ENCODE measurements around the gene XCR1. TPM values are rescaled to one million over a fixed set of nuclear protein-coding genes. Genes with fewer than 3 reads are reported as not detected.
"Not testable (repeated sequence)": the region's sequence is repeated elsewhere in the genome, so short reads cannot be mapped to it uniquely, and the experiment has no call there.

The XCR1 gene
- total RNA-seq, 2 experiments from 2014 or later: 0.05 TPM; not detected in 1

- no peak overlapping the region for H3K27ac Mint-ChIP-seq
- H3K9me3 Mint-ChIP-seq: no peaks in the 10 kb centered on the region
- H3K4me1 Mint-ChIP-seq (ENCODE audit: low read depth): peaks cover 33% of the 10 kb centered on the region
- intact Hi-C loops (cut with micrococcal nuclease): no loop called here
- no peaks in the 10 kb centered on the region for H3K36me3 Mint-ChIP-seq
- peaks cover 27% of the 10 kb centered on the region for H3K27me3 Mint-ChIP-seq
- CTCF ChIA-PET: no interaction called here
- POLR2A ChIA-PET: no interaction called here
- no peak for DNase-seq
- no peak overlapping the region for H3K4me3 Mint-ChIP-seq
Measured at GRCh38 chr3:46061108-46061720, 33.9 kb upstream of the XCR1 start.

DNA sequence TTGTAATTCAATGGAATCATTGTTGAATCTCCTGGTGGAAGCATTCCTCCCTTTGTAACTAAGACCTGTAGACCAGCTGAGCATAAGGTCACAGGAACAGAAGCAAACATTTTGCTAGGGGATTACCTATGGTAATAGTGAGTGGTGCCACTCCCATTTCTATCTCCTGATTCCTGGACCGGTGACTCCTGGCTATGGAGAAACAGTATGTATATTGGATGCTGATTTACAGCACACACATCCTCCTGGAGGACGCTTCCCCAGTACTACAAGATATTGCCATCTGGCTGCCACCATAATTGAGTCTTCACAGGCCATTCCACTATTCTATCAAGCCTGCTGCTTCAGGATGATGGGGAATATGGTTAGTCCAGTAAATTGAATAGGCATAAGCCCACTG lies 33.3 kb upstream of the XCR1 start:
- Mint-ChIP-seq H3K4me1 (ENCODE audit: low read depth) (peaks cover 26% of the 10 kb centered on the region), H3K27me3 (peaks cover 24% of the 10 kb centered on the region), H3K4me3 (no peak overlapping the region)

DNA sequence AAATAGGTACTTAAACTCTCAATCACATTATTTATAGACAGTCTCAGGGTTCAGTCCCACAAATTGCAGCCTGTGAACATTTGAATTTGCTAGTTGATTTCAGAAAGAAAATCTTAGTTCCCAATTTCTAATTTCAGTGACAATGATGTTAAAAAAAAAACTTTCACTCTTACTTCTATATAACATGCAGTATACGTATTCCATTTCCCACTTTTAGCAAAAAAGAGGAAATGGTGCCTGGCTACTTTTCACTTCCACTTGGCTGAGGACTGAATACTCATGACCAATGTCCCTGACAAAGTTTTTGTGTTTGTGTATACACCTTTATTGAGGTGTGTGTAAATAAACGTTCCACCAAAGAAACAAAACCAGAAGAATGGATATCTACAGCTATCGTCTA lies 32.1 kb upstream of the XCR1 start:
- Mint-ChIP-seq H3K27ac (no peak overlapping the region), H3K9me3 (no peaks in the 10 kb centered on the region), H3K27me3 (peaks cover 28% of the 10 kb centered on the region), H3K4me1 (ENCODE audit: low read depth) (peaks cover 18% of the 10 kb centered on the region), H3K4me3 (no peak overlapping the region), H3K36me3 (no peaks in the 10 kb centered on the region)
- intact Hi-C loops (cut with micrococcal nuclease): no loop called here
- no peak for DNase-seq
- POLR2A ChIA-PET: no interaction called here
- CTCF ChIA-PET: interaction anchor here (0.7 kb wide), 1 partner anchor 11 kb away, joined by 3 read pairs; no protein-coding TSS in a partner anchor

More for the DNA sequence above, 33.3 kb upstream of the XCR1 start:
- intact Hi-C loops (cut with micrococcal nuclease): no loop called here
- CTCF ChIA-PET: no interaction called here
- Mint-ChIP-seq H3K36me3 (no peaks in the 10 kb centered on the region), H3K9me3 (no peaks in the 10 kb centered on the region), H3K27ac (no peak overlapping the region)
- no peak for DNase-seq
- POLR2A ChIA-PET: no interaction called here

- CTCF ChIA-PET: interaction anchor here (0.7 kb wide), 1 partner anchor 10 kb away, joined by 3 read pairs; no protein-coding TSS in a partner anchor
- intact Hi-C loops (cut with micrococcal nuclease): no loop called here
- DNase-seq: no peak
- POLR2A ChIA-PET: no interaction called here
- H3K4me3 Mint-ChIP-seq: no peak overlapping the region
- peaks cover 13% of the 10 kb centered on the region for H3K4me1 Mint-ChIP-seq (ENCODE audit: low read depth)
- peaks cover 31% of the 10 kb centered on the region for H3K27me3 Mint-ChIP-seq
- H3K9me3 Mint-ChIP-seq: no peaks in the 10 kb centered on the region
- no peak overlapping the region for H3K27ac Mint-ChIP-seq
- H3K36me3 Mint-ChIP-seq: no peaks in the 10 kb centered on the region
Measured at GRCh38 chr3:46058981-46059380, 31.7 kb upstream of the XCR1 start.

- no peak for DNase-seq
- intact Hi-C loops (cut with micrococcal nuclease): no loop called here
- Mint-ChIP-seq H3K27me3 (peaks cover 29% of the 10 kb centered on the region), H3K4me1 (ENCODE audit: low read depth) (peaks cover 3% of the 10 kb centered on the region), H3K9me3 (no peaks in the 10 kb centered on the region), H3K4me3 (no peak overlapping the region), H3K27ac (no peak overlapping the region), H3K36me3 (no peaks in the 10 kb centered on the region)
- CTCF ChIA-PET: interaction anchor here (1.4 kb wide), 1 partner anchor 119 kb away, joined by 5 read pairs; no protein-coding TSS in a partner anchor
- POLR2A ChIA-PET: no interaction called here
Measured at GRCh38 chr3:46057716-46058115, 30.4 kb upstream of the XCR1 start.

DNA sequence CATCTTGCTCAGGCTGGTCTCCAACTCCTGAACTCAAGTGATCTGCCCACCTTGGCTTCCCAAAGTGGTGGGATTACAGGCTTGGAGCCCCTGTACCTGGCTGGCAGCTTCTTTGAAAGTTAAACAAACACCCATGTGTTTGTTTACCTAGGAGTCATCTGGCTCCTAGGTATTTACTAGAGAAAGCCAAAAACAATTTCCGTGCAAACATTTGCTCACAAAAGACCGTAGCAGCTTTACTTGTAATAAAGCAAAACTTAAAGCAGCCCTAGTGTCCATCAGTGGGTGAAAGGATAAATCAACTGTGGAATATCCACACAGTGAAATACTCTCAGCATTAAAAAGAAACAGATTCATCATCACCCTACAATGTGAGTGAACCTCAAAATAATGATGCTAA lies 29.4 kb upstream of the XCR1 start:
- no peaks in the 10 kb centered on the region for H3K4me1 Mint-ChIP-seq (ENCODE audit: low read depth)
- H3K9me3 Mint-ChIP-seq: no peaks in the 10 kb centered on the region
- DNase-seq: no peak
- intact Hi-C loops (cut with micrococcal nuclease): no loop called here
- no peaks in the 10 kb centered on the region for H3K36me3 Mint-ChIP-seq
- H3K27ac Mint-ChIP-seq: no peak overlapping the region
- ChIA-PET CTCF (interaction anchor here (0.6 kb wide), 1 partner anchor 23 kb away, joined by 3 read pairs; no protein-coding TSS in a partner anchor), POLR2A (interaction anchor here (0.7 kb wide), 1 partner anchor 649 kb away, joined by 3 read pairs; no protein-coding TSS in a partner anchor)
- peaks cover 25% of the 10 kb centered on the region for H3K27me3 Mint-ChIP-seq
- H3K4me3 Mint-ChIP-seq: no peak overlapping the region

DNA sequence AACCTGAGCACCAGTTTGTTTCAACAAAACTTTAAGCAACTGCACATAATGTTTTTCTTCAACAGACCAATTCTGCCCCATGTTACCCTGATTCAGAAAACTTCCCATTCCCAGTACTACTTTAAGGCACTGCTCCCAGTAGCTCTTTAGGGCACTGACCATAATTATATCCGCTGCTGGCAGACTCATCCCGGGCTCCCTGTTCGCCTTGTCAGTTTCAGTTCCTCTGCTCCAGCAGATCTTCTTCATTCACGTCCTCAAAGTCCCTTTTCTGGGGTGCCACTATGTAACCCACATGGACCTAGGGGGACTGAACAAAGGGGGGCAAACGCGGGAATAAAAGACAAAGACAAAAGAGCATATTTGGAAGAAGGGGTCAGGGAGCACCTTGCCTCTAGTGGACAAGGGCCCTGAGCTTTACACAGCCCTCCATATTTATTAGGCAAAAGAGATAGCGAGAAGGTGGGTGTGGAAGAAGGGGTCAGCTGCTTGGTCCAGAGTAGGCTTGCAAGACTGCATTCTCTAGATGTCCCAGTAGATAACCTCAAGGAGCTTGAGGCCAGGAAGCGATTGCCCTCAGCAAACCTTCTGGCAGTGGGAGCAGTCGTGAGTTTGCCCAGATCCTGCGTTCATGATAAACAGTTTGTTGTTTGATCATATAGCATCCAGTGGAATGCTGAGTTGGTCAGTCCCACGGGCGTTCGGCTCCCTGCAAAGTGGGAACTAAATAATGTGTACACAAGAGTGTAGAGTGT lies 26.7 kb upstream of the XCR1 start:
- H3K27me3 Mint-ChIP-seq: peaks cover 23% of the 10 kb centered on the region
- H3K4me1 Mint-ChIP-seq (ENCODE audit: low read depth); DNase-seq; POLR2A ChIA-PET; H3K4me3 Mint-ChIP-seq; H3K27ac Mint-ChIP-seq; H3K36me3 Mint-ChIP-seq; intact Hi-C loops (cut with micrococcal nuclease); H3K9me3 Mint-ChIP-seq; CTCF ChIA-PET: not testable (repeated sequence)

DNA sequence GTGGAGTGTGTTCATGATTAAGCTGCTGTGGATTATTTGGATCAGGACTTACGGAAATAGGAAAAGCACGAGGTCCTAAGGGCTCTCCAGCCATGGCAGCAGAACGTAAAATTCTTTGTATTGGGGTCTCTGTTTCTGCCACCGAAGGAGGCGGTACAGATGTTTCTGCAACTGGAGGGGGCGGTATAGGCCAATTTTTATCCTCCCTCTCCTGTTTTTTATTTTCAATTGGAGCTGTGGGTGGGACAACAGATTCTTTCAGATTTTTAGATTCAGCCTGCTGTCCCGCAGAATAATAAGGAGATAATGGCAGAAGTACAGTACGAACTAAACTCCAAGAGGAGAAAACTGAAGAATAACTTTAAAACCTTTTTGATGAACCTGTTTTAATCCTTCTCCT lies 26.0 kb upstream of the XCR1 start:
- H3K4me1 Mint-ChIP-seq (ENCODE audit: low read depth): not testable (repeated sequence)

GRCh38 chr3:46052531-46052930 lies 25.2 kb upstream of the XCR1 start:
- H3K36me3 Mint-ChIP-seq: no peaks in the 10 kb centered on the region
- CTCF ChIA-PET: interaction anchor here (0.9 kb wide), 1 partner anchor 10 kb away, joined by 3 read pairs; no protein-coding TSS in a partner anchor
- no peaks in the 10 kb centered on the region for H3K4me1 Mint-ChIP-seq (ENCODE audit: low read depth)
- POLR2A ChIA-PET: no interaction called here
- intact Hi-C loops (cut with micrococcal nuclease): no loop called here
- H3K27me3 Mint-ChIP-seq: peaks cover 15% of the 10 kb centered on the region
- H3K9me3 Mint-ChIP-seq: no peaks in the 10 kb centered on the region
- no peak overlapping the region for H3K27ac Mint-ChIP-seq
- DNase-seq: no peak
- H3K4me3 Mint-ChIP-seq: no peak overlapping the region

More for the DNA sequence above, 26.0 kb upstream of the XCR1 start:
- DNase-seq; H3K36me3 Mint-ChIP-seq; intact Hi-C loops (cut with micrococcal nuclease); H3K9me3 Mint-ChIP-seq; H3K4me3 Mint-ChIP-seq; POLR2A ChIA-PET; H3K27ac Mint-ChIP-seq: not testable (repeated sequence)
- H3K27me3 Mint-ChIP-seq: peaks cover 22% of the 10 kb centered on the region
- CTCF ChIA-PET: interaction anchor here (0.9 kb wide), 1 partner anchor 10 kb away, joined by 3 read pairs; no protein-coding TSS in a partner anchor

GRCh38 chr3:46049093-46049492 lies 21.8 kb upstream of the XCR1 start:
- Mint-ChIP-seq H3K27me3 (peaks cover 8% of the 10 kb centered on the region), H3K9me3 (no peaks in the 10 kb centered on the region), H3K4me1 (ENCODE audit: low read depth) (peaks cover 14% of the 10 kb centered on the region), H3K27ac (no peak overlapping the region), H3K4me3 (no peak overlapping the region), H3K36me3 (no peaks in the 10 kb centered on the region)
- no peak for DNase-seq
- intact Hi-C loops (cut with micrococcal nuclease): no loop called here
- POLR2A ChIA-PET: no interaction called here
- CTCF ChIA-PET: interaction anchor here (0.6 kb wide), 2 partner anchors 10 to 112 kb away, joined by 3 read pairs; no protein-coding TSS in a partner anchor

GRCh38 chr3:46046231-46046630 lies 18.9 kb upstream of the XCR1 start:
- intact Hi-C loops (cut with micrococcal nuclease); H3K36me3 Mint-ChIP-seq; H3K27me3 Mint-ChIP-seq; POLR2A ChIA-PET; H3K9me3 Mint-ChIP-seq: not testable (repeated sequence)
- Mint-ChIP-seq H3K27ac (peak overlapping the region; percentile 3), H3K4me1 (ENCODE audit: low read depth) (peaks cover 14% of the 10 kb centered on the region), H3K4me3 (peak overlapping the region; percentile 5)
- CTCF ChIA-PET: interaction anchor here (2.2 kb wide), 1 partner anchor 107 kb away, joined by 5 read pairs; no protein-coding TSS in a partner anchor
- DNase-seq: peak; percentile 57

GRCh38 chr3:46038916-46039315 lies 11.6 kb upstream of the XCR1 start:
- Mint-ChIP-seq H3K36me3 (no peaks in the 10 kb centered on the region), H3K27ac (no peak overlapping the region), H3K27me3 (no peaks in the 10 kb centered on the region), H3K9me3 (no peaks in the 10 kb centered on the region), H3K4me3 (no peak overlapping the region), H3K4me1 (ENCODE audit: low read depth) (no peaks in the 10 kb centered on the region)
- intact Hi-C loops (cut with micrococcal nuclease): no loop called here
- DNase-seq: no peak
- ChIA-PET CTCF (no interaction called here), POLR2A (interaction anchor here (0.7 kb wide), 1 partner anchor 316 kb away, joined by 5 read pairs; no protein-coding TSS in a partner anchor)
